ENCODE results near the gene PSMA5.

Gene PSMA5

DNA sequence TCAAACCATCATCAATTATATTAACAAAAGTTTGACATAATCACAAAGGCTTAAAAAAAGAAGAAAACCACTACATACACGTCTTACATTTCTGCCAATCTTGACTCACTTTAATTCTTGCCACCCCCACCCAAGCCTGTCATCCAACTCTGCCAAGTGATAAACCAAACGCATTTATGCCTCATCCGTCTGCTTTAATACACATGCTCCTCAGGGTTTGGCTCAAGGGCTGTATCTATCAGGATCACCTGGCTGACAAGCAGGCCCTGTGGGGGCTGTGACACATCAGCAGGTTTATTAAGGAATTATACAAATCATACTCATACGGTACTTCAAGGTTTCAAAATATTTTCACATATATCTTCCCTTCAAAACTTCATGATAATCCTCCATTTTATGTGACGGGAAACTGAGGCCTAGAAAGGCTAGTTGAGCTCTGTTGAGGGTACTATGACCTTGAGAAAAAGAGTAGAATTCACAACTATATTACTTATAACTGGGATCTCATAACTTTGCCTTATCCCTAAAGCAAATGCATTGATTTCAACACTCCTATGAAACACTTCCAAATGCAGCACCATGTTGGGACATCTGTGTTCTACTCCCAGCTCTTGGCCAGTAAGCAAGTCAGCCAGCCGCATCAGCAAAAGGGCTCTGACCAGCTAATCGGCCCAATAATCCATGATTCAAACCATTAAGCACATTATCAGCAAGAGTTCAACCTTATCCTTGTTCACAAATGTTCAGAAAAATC, 37.2 kb downstream of the PSMA5 start:
- TF ChIP-seq, protein P1, sequence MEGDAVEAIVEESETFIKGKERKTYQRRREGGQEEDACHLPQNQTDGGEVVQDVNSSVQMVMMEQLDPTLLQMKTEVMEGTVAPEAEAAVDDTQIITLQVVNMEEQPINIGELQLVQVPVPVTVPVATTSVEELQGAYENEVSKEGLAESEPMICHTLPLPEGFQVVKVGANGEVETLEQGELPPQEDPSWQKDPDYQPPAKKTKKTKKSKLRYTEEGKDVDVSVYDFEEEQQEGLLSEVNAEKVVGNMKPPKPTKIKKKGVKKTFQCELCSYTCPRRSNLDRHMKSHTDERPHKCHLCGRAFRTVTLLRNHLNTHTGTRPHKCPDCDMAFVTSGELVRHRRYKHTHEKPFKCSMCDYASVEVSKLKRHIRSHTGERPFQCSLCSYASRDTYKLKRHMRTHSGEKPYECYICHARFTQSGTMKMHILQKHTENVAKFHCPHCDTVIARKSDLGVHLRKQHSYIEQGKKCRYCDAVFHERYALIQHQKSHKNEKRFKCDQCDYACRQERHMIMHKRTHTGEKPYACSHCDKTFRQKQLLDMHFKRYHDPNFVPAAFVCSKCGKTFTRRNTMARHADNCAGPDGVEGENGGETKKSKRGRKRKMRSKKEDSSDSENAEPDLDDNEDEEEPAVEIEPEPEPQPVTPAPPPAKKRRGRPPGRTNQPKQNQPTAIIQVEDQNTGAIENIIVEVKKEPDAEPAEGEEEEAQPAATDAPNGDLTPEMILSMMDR (conservative IDR thresholded peaks at IDR 0.05): no peak
- no peak overlapping the region for H3K27ac ChIP-seq

DNA sequence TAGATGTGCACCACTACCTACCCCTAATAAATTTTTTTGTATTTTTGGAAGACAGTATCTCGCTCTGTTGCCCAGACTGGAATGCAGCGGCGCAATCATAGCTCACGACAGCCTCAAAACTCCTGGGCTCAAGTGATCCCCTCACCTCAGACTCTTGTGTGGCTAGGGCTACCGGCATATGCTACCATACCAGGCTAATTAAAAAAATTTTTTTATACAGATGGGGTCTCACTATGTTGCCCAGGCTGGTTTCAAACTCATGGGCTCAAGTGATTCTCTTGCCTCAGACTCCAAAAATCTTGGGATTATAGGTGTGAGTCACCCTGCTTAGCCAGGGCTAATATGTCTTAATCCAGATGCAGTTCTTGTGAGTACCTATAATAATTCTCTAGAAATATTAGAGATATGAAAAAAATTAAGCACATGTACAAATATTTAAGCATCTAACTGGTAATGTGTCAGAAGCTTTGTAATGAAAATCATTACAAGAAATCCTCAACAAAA, 38.0 kb downstream of the PSMA5 start:
- no peak overlapping the region for H3K27ac ChIP-seq
- TF ChIP-seq, protein P1 (conservative IDR thresholded peaks at IDR 0.05): no peak

DNA sequence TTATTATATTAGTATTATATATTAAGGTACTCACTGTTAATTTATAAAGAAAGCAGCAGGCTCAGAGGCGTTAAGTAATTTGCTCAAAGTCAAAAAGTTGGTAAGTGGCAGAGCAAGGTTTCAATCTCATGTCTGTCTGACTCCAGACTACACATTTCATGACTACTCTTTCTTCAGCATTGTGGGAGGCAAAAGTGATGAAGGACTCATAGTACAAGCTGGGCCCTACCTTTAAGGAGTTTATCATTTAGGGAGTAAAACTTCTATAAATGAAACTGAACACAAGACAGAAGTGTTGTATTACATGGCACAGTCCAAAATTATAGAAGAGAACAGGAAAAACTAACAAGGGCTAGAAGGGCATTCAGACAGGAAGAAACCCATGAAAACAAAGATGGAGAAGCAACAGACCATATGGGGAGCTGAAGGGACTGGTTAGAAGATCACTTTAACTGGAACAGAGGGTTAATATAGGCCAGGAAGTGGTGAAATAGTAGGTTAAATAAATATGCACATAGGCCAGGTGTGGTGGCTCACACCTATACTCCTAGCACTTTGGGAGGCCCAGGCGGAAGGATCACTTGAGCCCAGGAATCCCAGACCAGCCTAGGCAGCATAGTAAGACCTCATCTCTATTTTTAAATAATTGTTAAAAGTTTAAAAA, 40.1 kb downstream of the PSMA5 start:
- H3K27ac ChIP-seq: peak overlapping the region; percentile 31; the same call in 1 of the 2 replicates
- TF ChIP-seq, protein P1 (conservative IDR thresholded peaks at IDR 0.05): no peak

DNA sequence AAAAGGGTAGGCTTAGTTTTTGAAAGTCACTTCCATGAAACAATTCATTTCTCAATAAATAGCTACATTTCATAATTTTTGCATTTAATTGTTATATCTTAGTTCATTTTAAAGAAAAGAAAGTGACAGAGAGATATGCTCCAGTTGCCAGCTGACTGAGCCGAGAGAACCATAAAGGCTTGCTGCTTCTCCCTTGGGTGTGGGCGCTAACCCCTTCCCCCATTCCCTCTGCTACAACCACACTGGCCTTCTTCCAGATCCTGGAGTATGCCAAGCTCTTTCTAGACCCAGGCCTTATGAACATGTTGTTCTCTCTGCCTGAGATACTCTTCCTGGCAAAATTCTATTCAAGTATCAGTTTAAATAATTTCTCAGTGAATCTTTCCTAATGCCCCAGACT, 40.8 kb downstream of the PSMA5 start:
- H3K27ac ChIP-seq: peak overlapping the region; percentile 31; the same call in 1 of the 2 replicates
- TF ChIP-seq, protein P1 (conservative IDR thresholded peaks at IDR 0.05): no peak

DNA sequence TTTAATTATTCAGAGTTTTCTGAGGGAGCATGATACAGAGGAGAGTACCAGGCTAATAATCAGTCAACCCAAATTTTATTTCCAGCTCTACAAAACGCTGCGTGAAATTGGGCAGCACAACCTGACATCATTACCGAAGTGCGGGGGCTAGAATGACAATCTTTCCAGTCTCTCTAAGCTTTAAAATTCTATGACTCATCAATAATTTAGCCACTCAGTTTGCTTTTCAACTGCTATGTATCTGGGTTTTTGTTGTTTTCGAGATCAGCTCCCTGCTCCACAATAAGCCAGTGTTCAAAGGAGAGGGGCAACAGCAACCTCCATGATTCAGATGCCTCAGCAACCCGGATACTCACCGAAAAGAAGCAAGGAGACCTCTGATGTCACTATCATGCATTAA, 42.4 kb downstream of the PSMA5 start:
- TF ChIP-seq, protein P1 (conservative IDR thresholded peaks at IDR 0.05): no peak
- H3K27ac ChIP-seq: no peak overlapping the region

DNA sequence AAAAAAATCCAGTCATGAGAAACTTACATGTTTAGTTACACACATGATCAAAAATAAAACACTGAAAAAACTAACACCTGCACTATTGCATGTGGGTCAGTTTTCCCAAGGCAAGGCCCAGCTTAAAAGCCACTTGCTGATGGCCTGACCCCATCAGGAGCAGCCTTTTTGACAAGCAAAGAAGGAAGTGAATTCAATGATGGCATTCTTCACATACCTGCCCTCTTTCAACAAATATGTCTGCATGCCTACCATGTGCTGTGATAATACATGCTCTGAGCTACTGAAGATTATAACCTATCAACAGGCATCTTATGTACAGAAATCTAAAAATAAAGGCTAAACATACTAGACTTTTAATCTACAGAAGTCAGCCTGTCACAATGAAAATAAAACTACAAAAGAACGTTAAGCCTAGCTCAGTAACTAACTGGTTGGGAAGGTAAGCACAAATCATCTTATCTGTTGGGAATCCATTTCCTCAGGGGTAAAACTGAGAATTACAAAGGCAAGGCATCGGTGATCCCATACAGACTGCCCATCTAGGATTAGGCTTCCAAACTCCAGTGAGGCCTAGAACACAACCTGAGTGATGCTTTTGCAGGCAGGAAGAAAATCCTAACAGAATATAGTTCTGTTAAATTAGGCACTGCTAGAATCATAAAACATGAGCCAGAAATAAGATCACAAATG, 43.0 kb downstream of the PSMA5 start:
- H3K27ac ChIP-seq: no peak overlapping the region
- TF ChIP-seq, protein P1 (conservative IDR thresholded peaks at IDR 0.05): no peak

DNA sequence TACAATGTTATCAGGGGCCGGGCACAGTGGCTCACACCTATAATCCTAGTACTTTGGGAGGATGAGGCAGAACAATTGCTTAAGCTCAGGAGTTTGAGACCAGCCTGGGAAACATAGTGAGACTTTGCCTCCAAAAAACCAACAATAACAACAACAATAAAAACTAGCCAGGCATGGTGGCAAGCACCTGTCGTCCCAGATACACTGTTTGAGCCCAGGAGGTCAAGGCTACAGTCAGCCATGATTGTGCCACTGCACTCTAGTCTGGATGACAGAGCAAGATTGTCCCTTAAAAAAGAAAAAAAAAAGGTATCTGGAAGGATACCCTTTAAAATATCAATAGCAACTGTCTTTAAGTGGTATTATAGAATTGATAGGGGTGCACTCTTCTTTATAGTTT, 44.7 kb downstream of the PSMA5 start:
- no peak overlapping the region for H3K27ac ChIP-seq
- TF ChIP-seq, protein P1 (conservative IDR thresholded peaks at IDR 0.05): no peak

All from VCaP (cell line).